DOHH2 (cell line): ENCODE measurements around the gene ADAM10.
A peak's percentile ranks its signal among the peaks of the same experiment; 100 is the strongest.

Experiments
- H3F3A ChIP-seq: fragments of 200-600 bp; sonication (generic), shearing (Covaris generic); 2 replicates; pipeline ENCODE4 v1.6.0; 2016; ENCODE audit warnings: antibody characterized with exemption, mild to moderate bottlenecking; ENCODE audit not compliant: control insufficient read depth, insufficient read depth
- H3K27ac ChIP-seq: fragments of 200-600 bp; sonication (generic); 2 replicates; pipeline ENCODE4 v1.5.1; 2014; ENCODE audit warnings: low read depth, mild to moderate bottlenecking, low read length, moderate library complexity
- H3K27me3 ChIP-seq: fragments of 200-600 bp; sonication (generic); 2 replicates; pipeline ENCODE4 v1.6.1; 2014; ENCODE audit warnings: mild to moderate bottlenecking, low read length, mixed read lengths; ENCODE audit not compliant: control insufficient read depth
- H3K36me3 ChIP-seq: fragments of 200-600 bp; sonication (generic); 2 replicates; pipeline ENCODE4 v1.6.1; 2014; ENCODE audit warnings: mild to moderate bottlenecking, low read length, moderate library complexity, mixed read lengths; ENCODE audit not compliant: control insufficient read depth
- H3K4me1 ChIP-seq: fragments of 200-600 bp; sonication (generic); 2 replicates; pipeline ENCODE4 v1.6.1; 2014; ENCODE audit warnings: mild to moderate bottlenecking, low read length, mixed read lengths; ENCODE audit not compliant: control insufficient read depth
- H3K4me2 ChIP-seq: fragments of 200-600 bp; sonication (generic); 2 replicates; pipeline ENCODE4 v1.6.0; 2014; ENCODE audit warnings: mild to moderate bottlenecking, low read length, moderate library complexity
- H3K4me3 ChIP-seq: fragments of 200-600 bp; sonication (generic); 2 replicates; pipeline ENCODE4 v1.5.1; 2014; ENCODE audit warnings: mild to moderate bottlenecking, low read length, mixed read lengths
- H3K79me2 ChIP-seq: fragments of 200-600 bp; sonication (generic); 2 replicates; pipeline ENCODE4 v1.6.1; 2014; ENCODE audit warnings: mild to moderate bottlenecking, low read length, mixed read lengths; ENCODE audit not compliant: control insufficient read depth
- H3K9me2 ChIP-seq: fragments of 200-600 bp; sonication (generic); replicated peaks from 2 replicates; pipeline ENCODE4 v1.6.1; 2014; ENCODE audit warnings: mild to moderate bottlenecking, low read length, mixed read lengths; ENCODE audit not compliant: control insufficient read depth
- H3K9me3 ChIP-seq: fragments of 200-600 bp; sonication (generic); 2 replicates; pipeline ENCODE4 v1.6.1; 2014; ENCODE audit warnings: antibody characterized with exemption, low read length, mixed read lengths; ENCODE audit not compliant: control insufficient read depth, insufficient read depth
- H4K20me1 ChIP-seq: fragments of 200-600 bp; sonication (generic); 2 replicates; pipeline ENCODE4 v1.6.0; 2014; ENCODE audit warnings: low read depth, mild to moderate bottlenecking, antibody characterized with exemption, low read length, moderate library complexity; ENCODE audit not compliant: control insufficient read depth, insufficient read depth
- CTCF ChIP-seq: fragments of 200-600 bp; sonication (generic); IDR thresholded peaks from one replicate; pipeline ENCODE4 v1.5.1; 2014; ENCODE audit warnings: antibody characterized with exemption, mild to moderate bottlenecking, low read depth, low read length; ENCODE audit not compliant: poor library complexity, severe bottlenecking
- EZH2phosphoT487 ChIP-seq: fragments of 200-600 bp; sonication (generic); IDR thresholded peaks from 2 replicates; pipeline ENCODE4 v1.6.1; 2017; ENCODE audit warnings: borderline replicate concordance, mild to moderate bottlenecking, antibody characterized with exemption, low read length, moderate library complexity, mixed read lengths

The ADAM10 gene

GRCh38 chr15:58773024-58773423, 23.5 kb upstream of the ADAM10 start:
- Histone ChIP-seq H3K4me1 (peaks cover 40% of the 10 kb centered on the region), H3K79me2 (peaks cover 28% of the 10 kb centered on the region), H4K20me1 (no peaks in the 10 kb centered on the region), H3F3A (peaks cover 4% of the 10 kb centered on the region; the same call in 1 of the 2 replicates), H3K27ac (no peak overlapping the region), H3K9me3 (no peaks in the 10 kb centered on the region), H3K4me3 (peak overlapping the region; percentile 95), H3K27me3 (no peaks in the 10 kb centered on the region), H3K9me2 (no peaks in the 10 kb centered on the region), H3K36me3 (peaks cover 6% of the 10 kb centered on the region), H3K4me2 (peak overlapping the region; percentile 94)
- no peak for TF ChIP-seq CTCF
- no peak for TF ChIP-seq EZH2phosphoT487

GRCh38 chr15:58771621-58772250, 22.2 kb upstream of the ADAM10 start:
- Histone ChIP-seq H3K27me3 (no peaks in the 10 kb centered on the region), H3K4me2 (peak overlapping the region; percentile 94), H4K20me1 (no peaks in the 10 kb centered on the region), H3K79me2 (peaks cover 28% of the 10 kb centered on the region), H3K4me1 (peaks cover 36% of the 10 kb centered on the region), H3K9me2 (no peaks in the 10 kb centered on the region), H3K36me3 (peaks cover 6% of the 10 kb centered on the region), H3K9me3 (no peaks in the 10 kb centered on the region), H3K27ac (peak overlapping the region; percentile 32), H3K4me3 (peak overlapping the region; percentile 95), H3F3A (peaks cover 4% of the 10 kb centered on the region; the same call in 1 of the 2 replicates)
- TF ChIP-seq CTCF (no peak), EZH2phosphoT487 (no peak)

- peaks cover 6% of the 10 kb centered on the region for H3K36me3 ChIP-seq
- TF ChIP-seq EZH2phosphoT487 (no peak), CTCF (peak; percentile 37)
- peak within 1 kb of the TSS; percentile 95 for H3K4me3 ChIP-seq
- H3K27ac ChIP-seq = peak within 1 kb of the TSS; percentile 51
- no peaks in the 10 kb centered on the region for H3K9me3 ChIP-seq
- peaks cover 4% of the 10 kb centered on the region; the same call in 1 of the 2 replicates for H3F3A ChIP-seq
- peaks cover 36% of the 10 kb centered on the region for H3K4me1 ChIP-seq
- H3K4me2 ChIP-seq = peak within 1 kb of the TSS; percentile 94
- no peaks in the 10 kb centered on the region for H3K9me2 ChIP-seq
- no peaks in the 10 kb centered on the region for H4K20me1 ChIP-seq
- peaks cover 28% of the 10 kb centered on the region for H3K79me2 ChIP-seq
- H3K27me3 ChIP-seq = no peaks in the 10 kb centered on the region
Measured at GRCh38 chr15:58770857-58771620, 21.5 kb upstream of the ADAM10 start, which contains the start of gene MINDY2. Gene MINDY2 (plus strand): TSS chr15:58771302. CDS start chr15:58771396, 94 bp downstream.
